Caco-2 (cell line): ENCODE results near the gene CDKN2B. TPM values are rescaled to one million over a fixed set of nuclear protein-coding genes. Genes with fewer than 3 reads are reported as not detected.

ENCODE experiments used
- BruUV-seq: library from RNA; stranded (reverse); fragments of 400-500 nt; replicated peaks from 2 replicates; lab custom pipeline; 2021; lab: Mats Ljungman, UMichigan
- CTCF ChIA-PET: fragments of 300-600 bp; sonication (Branson Sonifier 250); formaldehyde crosslinking; loops from one replicate; lab custom pipeline; 2022; ENCODE audit warnings: antibody characterized with exemption; lab: Charles Lee
- POLR2A ChIA-PET: fragments of 300-600 bp; sonication (Branson Sonifier 250); formaldehyde crosslinking; loops from one replicate; lab custom pipeline; 2022; ENCODE audit warnings: antibody characterized with exemption; lab: Charles Lee
- DNase-seq, 2 experiments: peaks; one replicate each; pipeline versions ENCODE4 v3.0.0 to v3.0.0-alpha.2; 2020 to 2022
- H3K27me3 ChIP-seq: replicated peaks from 2 replicates; pipeline ENCODE4 v1.6.0; 2011; ENCODE audit warnings: low read length; ENCODE audit not compliant: control insufficient read depth, insufficient read depth
- H3K36me3 ChIP-seq: 2 replicates; pipeline ENCODE4 v1.5.1; 2011; ENCODE audit warnings: low read length; ENCODE audit not compliant: control insufficient read depth, insufficient read depth
- H3K4me1 ChIP-seq: fragments of 250-450 bp; sonication (Bioruptor Pico); 2 replicates; pipeline ENCODE4 v1.5.1; 2020; ENCODE audit warnings: mild to moderate bottlenecking
- H3K4me3 ChIP-seq: 2 replicates; pipeline ENCODE4 v1.5.1; 2011; ENCODE audit warnings: low read depth, mild to moderate bottlenecking, control low read depth, low read length
- H3K9me3 ChIP-seq: fragments of 250-450 bp; sonication (Bioruptor Pico); 2 replicates; pipeline ENCODE4 v1.5.1; 2020; ENCODE audit warnings: mild to moderate bottlenecking, moderate library complexity
- H3K27ac Mint-ChIP-seq: one replicate; pipeline ENCODE4 v1.8.0; 2022; ENCODE audit warnings: mixed read lengths; ENCODE audit not compliant: unreplicated experiment
- H3K27me3 Mint-ChIP-seq: one replicate; pipeline ENCODE4 v1.8.0; 2022; ENCODE audit warnings: mixed read lengths; ENCODE audit not compliant: insufficient read depth, unreplicated experiment
- H3K36me3 Mint-ChIP-seq: one replicate; pipeline ENCODE4 v1.8.0; 2022; ENCODE audit warnings: mild to moderate bottlenecking, mixed read lengths; ENCODE audit not compliant: insufficient read depth, unreplicated experiment
- H3K4me1 Mint-ChIP-seq: one replicate; pipeline ENCODE4 v1.8.0; 2022; ENCODE audit warnings: low read depth, mixed read lengths; ENCODE audit not compliant: unreplicated experiment
- H3K4me3 Mint-ChIP-seq: one replicate; pipeline ENCODE4 v1.8.0; 2022; ENCODE audit warnings: mild to moderate bottlenecking, moderate library complexity, mixed read lengths; ENCODE audit not compliant: unreplicated experiment
- H3K9me3 Mint-ChIP-seq: one replicate; pipeline ENCODE4 v1.8.0; 2022; ENCODE audit warnings: mixed read lengths; ENCODE audit not compliant: unreplicated experiment
- intact Hi-C: fragments of 100-400 bp; cut with micrococcal nuclease; formaldehyde crosslinking; loops from one replicate; pipeline ENCODE4 v1.10.0; 2022; ENCODE audit not compliant: unreplicated experiment
- total RNA-seq: library from RNA; stranded (reverse); gene quantifications from 2 replicates; pipeline ENCODE4 v1.2.3, GENCODE V29; 2022
- TF ChIP-seq, protein P1 (sequence below), 2 experiments: fragments of 200-600 bp in 1 of 2; IDR thresholded peaks; 1 replicate in 1 of 2; 2 replicates in 1 of 2; pipeline versions ENCODE4 v1.5.1 to v1.8.0; 2011 to 2022; ENCODE audit warnings: antibody characterized with exemption in 1 of 2, control low read depth in 1 of 2, inconsistent platforms in 1 of 2, low read depth in 1 of 2, low read length in 1 of 2, mild to moderate bottlenecking in 1 of 2, moderate library complexity in 1 of 2; ENCODE audit not compliant: insufficient read depth in 1 of 2, severe bottlenecking in 1 of 2, unreplicated experiment in 1 of 2

The CDKN2B gene
- total RNA-seq, 1 experiment from 2014 or later, result 7.6 TPM

DNA sequence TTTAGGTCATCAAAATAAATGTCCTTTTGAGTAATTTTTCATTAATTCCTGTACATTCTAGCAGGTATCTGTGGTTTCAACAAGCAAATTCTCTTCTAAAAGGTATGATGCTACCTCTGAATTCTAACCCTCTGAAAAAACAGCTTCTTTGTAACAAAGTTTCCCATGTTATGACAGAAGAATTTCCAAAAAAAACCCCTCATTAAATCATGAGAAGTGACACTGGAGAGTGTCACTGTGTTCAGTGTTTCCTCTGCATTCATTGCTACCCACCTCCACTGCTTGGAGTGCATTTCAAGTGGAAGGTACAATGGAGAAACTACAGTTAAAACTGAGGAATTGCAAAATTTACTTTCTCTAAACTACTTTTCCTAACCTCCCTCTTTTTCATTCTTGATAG is 25.0 kb downstream of the CDKN2B start:
- H3K36me3 Mint-ChIP-seq, result no peaks in the 10 kb centered on the region
- no peak overlapping the region for H3K4me3 Mint-ChIP-seq
- ChIA-PET CTCF (no interaction called here), POLR2A (no interaction called here)
- no peaks in the 10 kb centered on the region for H3K27me3 Mint-ChIP-seq
- Histone ChIP-seq H3K27me3 (no peaks in the 10 kb centered on the region), H3K4me1 (no peaks in the 10 kb centered on the region), H3K36me3 (no peaks in the 10 kb centered on the region), H3K4me3 (no peak overlapping the region), H3K9me3 (no peaks in the 10 kb centered on the region)
- no peaks in the 10 kb centered on the region for H3K9me3 Mint-ChIP-seq
- intact Hi-C loops, result no loop called here
- DNase-seq, result no peak
- BruUV-seq, result no TSS peak
- peaks cover 4% of the 10 kb centered on the region for H3K4me1 Mint-ChIP-seq
- TF ChIP-seq, protein P1, sequence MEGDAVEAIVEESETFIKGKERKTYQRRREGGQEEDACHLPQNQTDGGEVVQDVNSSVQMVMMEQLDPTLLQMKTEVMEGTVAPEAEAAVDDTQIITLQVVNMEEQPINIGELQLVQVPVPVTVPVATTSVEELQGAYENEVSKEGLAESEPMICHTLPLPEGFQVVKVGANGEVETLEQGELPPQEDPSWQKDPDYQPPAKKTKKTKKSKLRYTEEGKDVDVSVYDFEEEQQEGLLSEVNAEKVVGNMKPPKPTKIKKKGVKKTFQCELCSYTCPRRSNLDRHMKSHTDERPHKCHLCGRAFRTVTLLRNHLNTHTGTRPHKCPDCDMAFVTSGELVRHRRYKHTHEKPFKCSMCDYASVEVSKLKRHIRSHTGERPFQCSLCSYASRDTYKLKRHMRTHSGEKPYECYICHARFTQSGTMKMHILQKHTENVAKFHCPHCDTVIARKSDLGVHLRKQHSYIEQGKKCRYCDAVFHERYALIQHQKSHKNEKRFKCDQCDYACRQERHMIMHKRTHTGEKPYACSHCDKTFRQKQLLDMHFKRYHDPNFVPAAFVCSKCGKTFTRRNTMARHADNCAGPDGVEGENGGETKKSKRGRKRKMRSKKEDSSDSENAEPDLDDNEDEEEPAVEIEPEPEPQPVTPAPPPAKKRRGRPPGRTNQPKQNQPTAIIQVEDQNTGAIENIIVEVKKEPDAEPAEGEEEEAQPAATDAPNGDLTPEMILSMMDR (IDR thresholded peaks at IDR 0.05; ENCODE audit: insufficient read depth in 1 of 2, low read depth in 1 of 2, low read length in 1 of 2, severe bottlenecking in 1 of 2, unreplicated experiment in 1 of 2), result no peak
- no peak overlapping the region for H3K27ac Mint-ChIP-seq

DNA sequence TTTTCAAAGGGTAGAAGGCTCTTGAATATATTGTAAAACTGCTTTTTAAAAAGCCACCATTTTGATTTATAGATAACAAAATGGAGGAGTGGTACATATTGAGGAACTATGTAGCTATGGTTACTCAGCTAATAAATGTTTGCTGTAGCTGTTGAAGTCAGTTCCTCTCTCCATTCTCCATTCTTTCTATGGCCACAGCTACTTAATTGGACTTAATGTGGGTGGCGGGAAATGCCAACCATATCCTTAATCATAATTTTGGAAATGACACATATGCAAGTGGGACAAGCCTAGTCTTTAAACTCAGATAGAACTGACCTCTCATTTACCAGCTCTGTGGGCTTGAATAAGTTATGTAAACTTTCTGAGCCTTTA is 25.6 kb downstream of the CDKN2B start:
- TF ChIP-seq, protein P1 (IDR thresholded peaks at IDR 0.05; ENCODE audit: insufficient read depth in 1 of 2, low read depth in 1 of 2, low read length in 1 of 2, severe bottlenecking in 1 of 2, unreplicated experiment in 1 of 2), result no peak
- POLR2A ChIA-PET, result no interaction called here
- no peak for DNase-seq
- Mint-ChIP-seq H3K27me3 (no peaks in the 10 kb centered on the region), H3K36me3 (no peaks in the 10 kb centered on the region), H3K9me3 (no peaks in the 10 kb centered on the region), H3K4me3 (no peak overlapping the region), H3K4me1 (peaks cover 6% of the 10 kb centered on the region), H3K27ac (no peak overlapping the region)
- H3K36me3 ChIP-seq, result no peaks in the 10 kb centered on the region
- H3K4me1 ChIP-seq, result no peaks in the 10 kb centered on the region
- intact Hi-C loops, result no loop called here
- BruUV-seq, result no TSS peak
- H3K9me3 ChIP-seq, result no peaks in the 10 kb centered on the region
- no peak overlapping the region for H3K4me3 ChIP-seq
- CTCF ChIA-PET, result no interaction called here
- no peaks in the 10 kb centered on the region for H3K27me3 ChIP-seq

DNA sequence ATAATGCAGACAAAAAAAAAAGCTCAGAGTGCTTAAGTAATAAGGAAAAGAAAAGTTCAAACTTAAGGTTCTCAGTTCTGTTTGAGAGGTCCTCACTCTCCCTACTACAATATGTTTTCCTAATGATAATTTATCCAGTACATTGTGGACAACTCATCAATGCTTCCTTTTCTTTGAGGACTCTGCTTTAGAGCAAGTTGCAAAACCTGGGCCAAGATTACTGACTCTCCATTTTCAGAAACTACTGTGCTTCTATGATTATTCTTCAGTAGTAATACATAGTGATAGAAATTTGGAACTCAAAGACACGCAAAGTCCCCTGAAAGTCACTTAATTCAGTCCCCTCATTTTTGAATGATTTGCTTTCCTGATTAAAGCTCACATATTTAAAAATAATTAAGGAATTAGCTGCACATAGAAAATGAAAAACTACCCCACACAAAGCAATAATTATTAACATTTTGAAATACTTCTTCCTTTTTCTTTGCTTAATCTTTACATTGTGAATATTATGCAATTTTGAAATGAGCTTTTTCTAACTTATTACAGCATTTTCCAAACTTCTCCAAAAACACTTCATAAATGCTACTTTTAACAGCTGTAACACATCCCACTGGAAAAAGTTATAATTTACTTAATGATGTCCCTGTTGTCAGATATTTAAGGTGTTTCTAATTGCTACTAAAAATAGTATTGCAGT is 26.1 kb downstream of the CDKN2B start:
- CTCF ChIA-PET, result no interaction called here

More for the DNA sequence above, 26.1 kb downstream of the CDKN2B start:
- no peaks in the 10 kb centered on the region for H3K36me3 Mint-ChIP-seq
- no peak for DNase-seq
- POLR2A ChIA-PET, result interaction anchor here (0.6 kb wide), 1 partner anchor 235 kb away, joined by 3 read pairs; no protein-coding TSS in a partner anchor
- Histone ChIP-seq H3K36me3 (no peaks in the 10 kb centered on the region), H3K9me3 (no peaks in the 10 kb centered on the region), H3K4me1 (no peaks in the 10 kb centered on the region), H3K27me3 (no peaks in the 10 kb centered on the region), H3K4me3 (no peak overlapping the region)
- no peaks in the 10 kb centered on the region for H3K9me3 Mint-ChIP-seq
- intact Hi-C loops, result no loop called here
- H3K27me3 Mint-ChIP-seq, result no peaks in the 10 kb centered on the region
- H3K4me3 Mint-ChIP-seq, result no peak overlapping the region
- TF ChIP-seq, protein P1 (IDR thresholded peaks at IDR 0.05; ENCODE audit: insufficient read depth in 1 of 2, low read depth in 1 of 2, low read length in 1 of 2, severe bottlenecking in 1 of 2, unreplicated experiment in 1 of 2), result no peak
- no peak overlapping the region for H3K27ac Mint-ChIP-seq
- peaks cover 6% of the 10 kb centered on the region for H3K4me1 Mint-ChIP-seq
- BruUV-seq, result no TSS peak
